Activated T-helper 17 cell treated with anti-CD3 and anti-CD28 coated beads, Interleukin-2, amount 50 U/mL, for 72 hours (primary cell): ENCODE results near the gene MEF2A. TPM values are rescaled to one million over a fixed set of nuclear protein-coding genes. Genes with fewer than 3 reads are reported as not detected.

Experiments used
- ATAC-seq: fragments of 150-1000 bp; cut with Tn5 transposase; replicated peaks from 2 replicates; pipeline ENCODE4 v1.10.0; 2021; ENCODE audit warnings: mild to moderate bottlenecking, moderate library complexity
- H3K27ac Mint-ChIP-seq: one replicate; pipeline ENCODE4 v1.8.0; 2022; ENCODE audit warnings: mixed read lengths
- H3K27me3 Mint-ChIP-seq: one replicate; pipeline ENCODE4 v1.8.0; 2022; ENCODE audit warnings: mixed read lengths
- H3K36me3 Mint-ChIP-seq: one replicate; pipeline ENCODE4 v1.8.0; 2022; ENCODE audit warnings: low read depth, mild to moderate bottlenecking, mixed read lengths
- H3K4me1 Mint-ChIP-seq: one replicate; pipeline ENCODE4 v1.8.0; 2022; ENCODE audit warnings: mixed read lengths
- H3K4me3 Mint-ChIP-seq: one replicate; pipeline ENCODE4 v1.8.0; 2022; ENCODE audit warnings: mild to moderate bottlenecking, mixed read lengths
- H3K9me3 Mint-ChIP-seq: one replicate; pipeline ENCODE4 v1.8.0; 2022; ENCODE audit warnings: mixed read lengths
- total RNA-seq, 2 donors: library from RNA; stranded (reverse); gene quantifications; one replicate each; pipeline ENCODE4 v1.2.3, GENCODE V29; 2022

MEF2A gene
- total RNA-seq, 2 donors from 2014 or later, result 15.7 to 18.3 TPM

GRCh38 chr15:99578809-99579208 lies 13.0 kb downstream of the MEF2A start:
- H3K27ac Mint-ChIP-seq, result no peak overlapping the region

GRCh38 chr15:99580076-99580475 lies 14.3 kb downstream of the MEF2A start:
- Mint-ChIP-seq H3K27me3 (no peaks in the 10 kb centered on the region), H3K9me3 (peaks cover 6% of the 10 kb centered on the region), H3K4me3 (no peak overlapping the region), H3K4me1 (peaks cover 34% of the 10 kb centered on the region), H3K36me3 (peaks cover 8% of the 10 kb centered on the region), H3K27ac (no peak overlapping the region)
- no peak for ATAC-seq

More at GRCh38 chr15:99578809-99579208, 13.0 kb downstream of the MEF2A start:
- no peak overlapping the region for H3K4me3 Mint-ChIP-seq
- ATAC-seq, result no peak
- H3K4me1 Mint-ChIP-seq, result peaks cover 34% of the 10 kb centered on the region
- no peaks in the 10 kb centered on the region for H3K36me3 Mint-ChIP-seq
- no peaks in the 10 kb centered on the region for H3K27me3 Mint-ChIP-seq
- no peaks in the 10 kb centered on the region for H3K9me3 Mint-ChIP-seq

- H3K4me3 Mint-ChIP-seq, result no peak overlapping the region
- peaks cover 28% of the 10 kb centered on the region for H3K4me1 Mint-ChIP-seq
- no peak for ATAC-seq
- peaks cover 9% of the 10 kb centered on the region for H3K9me3 Mint-ChIP-seq
- H3K27ac Mint-ChIP-seq, result no peak overlapping the region
- no peaks in the 10 kb centered on the region for H3K27me3 Mint-ChIP-seq
- H3K36me3 Mint-ChIP-seq, result peaks cover 8% of the 10 kb centered on the region
These were observed 16.8 kb downstream of the MEF2A start for GRCh38 chr15:99582508-99582960.

- Mint-ChIP-seq H3K4me3 (no peak overlapping the region), H3K9me3 (peaks cover 13% of the 10 kb centered on the region), H3K27me3 (no peaks in the 10 kb centered on the region), H3K27ac (no peak overlapping the region), H3K4me1 (peaks cover 17% of the 10 kb centered on the region), H3K36me3 (peaks cover 8% of the 10 kb centered on the region)
- no peak for ATAC-seq
These were observed 18.4 kb downstream of the MEF2A start for GRCh38 chr15:99584081-99584600.

- Mint-ChIP-seq H3K9me3 (peaks cover 13% of the 10 kb centered on the region), H3K36me3 (peaks cover 8% of the 10 kb centered on the region), H3K4me1 (peaks cover 18% of the 10 kb centered on the region), H3K27me3 (no peaks in the 10 kb centered on the region), H3K4me3 (no peak overlapping the region), H3K27ac (no peak overlapping the region)
- ATAC-seq, result no peak
These were observed 20.3 kb downstream of the MEF2A start for GRCh38 chr15:99586121-99586520.

- no peak for ATAC-seq
- Mint-ChIP-seq H3K4me3 (no peak overlapping the region), H3K9me3 (peaks cover 11% of the 10 kb centered on the region), H3K27me3 (no peaks in the 10 kb centered on the region), H3K36me3 (peaks cover 5% of the 10 kb centered on the region), H3K27ac (no peak overlapping the region), H3K4me1 (peaks cover 26% of the 10 kb centered on the region)
These were observed 24.0 kb downstream of the MEF2A start for GRCh38 chr15:99589801-99590200.

GRCh38 chr15:99590913-99591646 lies 25.3 kb downstream of the MEF2A start:
- peaks cover 5% of the 10 kb centered on the region for H3K36me3 Mint-ChIP-seq
- no peak for ATAC-seq
- H3K27ac Mint-ChIP-seq, result peak overlapping the region; percentile 45
- no peaks in the 10 kb centered on the region for H3K27me3 Mint-ChIP-seq
- no peak overlapping the region for H3K4me3 Mint-ChIP-seq
- H3K9me3 Mint-ChIP-seq, result peaks cover 15% of the 10 kb centered on the region
- H3K4me1 Mint-ChIP-seq, result peaks cover 26% of the 10 kb centered on the region

- Mint-ChIP-seq H3K27me3 (no peaks in the 10 kb centered on the region), H3K9me3 (peaks cover 12% of the 10 kb centered on the region), H3K4me3 (no peak overlapping the region), H3K27ac (no peak overlapping the region), H3K4me1 (peaks cover 26% of the 10 kb centered on the region), H3K36me3 (peaks cover 5% of the 10 kb centered on the region)
- no peak for ATAC-seq
These were observed 26.5 kb downstream of the MEF2A start for GRCh38 chr15:99592145-99592791.

- ATAC-seq, result no peak
- Mint-ChIP-seq H3K4me1 (peaks cover 26% of the 10 kb centered on the region), H3K4me3 (no peak overlapping the region), H3K27me3 (no peaks in the 10 kb centered on the region), H3K27ac (no peak overlapping the region), H3K9me3 (peaks cover 8% of the 10 kb centered on the region), H3K36me3 (peaks cover 5% of the 10 kb centered on the region)
These were observed 27.3 kb downstream of the MEF2A start for GRCh38 chr15:99593070-99593469.

GRCh38 chr15:99594916-99595315 lies 29.1 kb downstream of the MEF2A start:
- no peak for ATAC-seq
- Mint-ChIP-seq H3K4me3 (no peak overlapping the region), H3K27ac (no peak overlapping the region), H3K27me3 (no peaks in the 10 kb centered on the region), H3K9me3 (peaks cover 8% of the 10 kb centered on the region), H3K36me3 (peaks cover 22% of the 10 kb centered on the region), H3K4me1 (peaks cover 26% of the 10 kb centered on the region)

GRCh38 chr15:99598296-99598695 lies 32.5 kb downstream of the MEF2A start:
- Mint-ChIP-seq H3K36me3 (peaks cover 38% of the 10 kb centered on the region), H3K27me3 (no peaks in the 10 kb centered on the region), H3K27ac (no peak overlapping the region), H3K4me1 (peaks cover 3% of the 10 kb centered on the region), H3K4me3 (no peak overlapping the region), H3K9me3 (peaks cover 4% of the 10 kb centered on the region)
- ATAC-seq, result no peak

GRCh38 chr15:99603828-99604227 lies 38.0 kb downstream of the MEF2A start:
- no peaks in the 10 kb centered on the region for H3K9me3 Mint-ChIP-seq
- no peak for ATAC-seq
- peaks cover 12% of the 10 kb centered on the region for H3K4me1 Mint-ChIP-seq
- no peak overlapping the region for H3K4me3 Mint-ChIP-seq
- H3K27ac Mint-ChIP-seq, result no peak overlapping the region
- H3K36me3 Mint-ChIP-seq, result peaks cover 44% of the 10 kb centered on the region
- no peaks in the 10 kb centered on the region for H3K27me3 Mint-ChIP-seq

GRCh38 chr15:99604865-99605264 lies 39.1 kb downstream of the MEF2A start:
- H3K4me1 Mint-ChIP-seq, result peaks cover 12% of the 10 kb centered on the region
- no peak overlapping the region for H3K27ac Mint-ChIP-seq
- H3K4me3 Mint-ChIP-seq, result no peak overlapping the region
- peaks cover 35% of the 10 kb centered on the region for H3K36me3 Mint-ChIP-seq
- H3K27me3 Mint-ChIP-seq, result no peaks in the 10 kb centered on the region
- ATAC-seq, result no peak
- no peaks in the 10 kb centered on the region for H3K9me3 Mint-ChIP-seq

- Mint-ChIP-seq H3K9me3 (no peaks in the 10 kb centered on the region), H3K36me3 (peaks cover 28% of the 10 kb centered on the region), H3K27ac (peak overlapping the region; percentile 32), H3K4me3 (no peak overlapping the region), H3K4me1 (peaks cover 12% of the 10 kb centered on the region), H3K27me3 (no peaks in the 10 kb centered on the region)
- ATAC-seq, result no peak
These were observed 39.7 kb downstream of the MEF2A start for GRCh38 chr15:99605490-99605931.

- Mint-ChIP-seq H3K27me3 (no peaks in the 10 kb centered on the region), H3K4me3 (no peak overlapping the region), H3K9me3 (no peaks in the 10 kb centered on the region), H3K4me1 (peaks cover 12% of the 10 kb centered on the region), H3K36me3 (peaks cover 27% of the 10 kb centered on the region), H3K27ac (peak overlapping the region; percentile 32)
- peak; percentile 65 for ATAC-seq
These were observed 40.2 kb downstream of the MEF2A start for GRCh38 chr15:99605990-99606389.
